HG03469 (cell line): ENCODE data around the gene PTX4.

Source experiments
- ATAC-seq: cut with Tn5 transposase; IDR thresholded peaks from one replicate; pipeline ENCODE4 v1.9.1; 2021; ENCODE audit warnings: mild to moderate bottlenecking, moderate library complexity, moderate number of reproducible peaks; ENCODE audit not compliant: unreplicated experiment

Gene PTX4

DNA sequence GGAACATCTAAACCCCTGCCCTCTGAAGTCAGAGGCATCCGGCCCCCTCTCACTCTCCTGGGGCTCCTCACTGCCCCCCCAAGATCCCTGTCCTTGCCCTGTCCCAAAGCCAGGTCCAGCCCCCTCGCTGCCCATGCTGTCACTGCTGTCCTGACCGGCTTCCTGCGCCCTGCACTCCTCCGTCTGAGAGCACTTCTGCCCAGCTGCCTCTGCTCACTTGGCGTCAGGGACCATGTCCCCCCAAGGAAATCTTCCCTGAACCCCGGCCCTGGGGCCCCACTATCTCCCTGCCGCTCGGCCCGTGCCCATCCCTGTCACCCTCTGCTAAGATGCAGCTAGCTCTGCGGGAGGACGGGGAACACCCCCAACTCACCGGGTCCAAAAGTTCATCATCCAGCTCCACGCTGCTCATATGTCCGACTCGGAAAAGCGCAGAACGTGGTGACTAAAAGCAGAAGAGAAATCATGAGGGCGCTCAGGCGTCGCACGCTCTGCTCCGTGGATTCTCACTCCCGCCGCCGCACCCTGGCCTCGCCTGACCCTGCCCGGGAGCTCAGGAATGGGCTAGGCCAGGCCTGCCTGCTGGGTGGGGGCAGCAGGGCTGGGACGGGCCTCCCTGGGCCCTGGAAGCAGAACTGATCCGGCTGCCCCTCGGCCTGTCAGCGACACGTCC lies 23.7 kb downstream of the PTX4 start:
- no peak for ATAC-seq

DNA sequence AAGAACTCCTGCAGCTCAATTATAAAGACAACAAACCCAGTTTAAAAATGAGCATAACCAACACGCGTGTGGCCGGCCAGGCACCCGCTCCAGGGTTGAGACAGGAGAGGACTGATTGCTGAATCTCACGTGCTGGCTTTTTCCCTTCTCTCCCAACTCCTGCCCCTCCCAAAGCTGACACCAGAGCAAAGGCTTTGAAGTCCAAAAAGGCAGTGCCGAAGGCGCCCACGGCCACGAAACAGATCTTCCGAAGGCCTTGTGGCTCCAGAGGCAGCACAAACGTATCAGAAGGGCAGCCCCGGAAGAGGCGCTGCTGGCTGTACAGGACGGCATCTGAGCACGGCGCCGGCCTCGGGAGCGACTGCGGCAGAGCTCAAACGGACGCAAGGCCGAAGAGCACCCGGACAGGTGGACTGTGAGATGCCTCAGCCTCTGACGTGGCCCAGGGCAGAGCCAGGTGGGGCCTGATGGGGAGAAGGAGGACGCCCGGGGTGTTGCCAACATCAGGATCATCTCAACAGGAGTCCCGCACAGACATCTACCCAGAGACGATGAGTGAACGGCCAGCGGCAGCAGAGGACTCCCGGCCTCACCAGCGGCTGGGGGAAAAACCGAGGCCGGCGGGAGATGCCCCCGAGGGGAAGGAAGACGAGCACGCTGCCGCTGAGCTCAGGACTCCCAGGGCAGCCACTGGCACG lies 24.4 kb downstream of the PTX4 start:
- no peak for ATAC-seq

DNA sequence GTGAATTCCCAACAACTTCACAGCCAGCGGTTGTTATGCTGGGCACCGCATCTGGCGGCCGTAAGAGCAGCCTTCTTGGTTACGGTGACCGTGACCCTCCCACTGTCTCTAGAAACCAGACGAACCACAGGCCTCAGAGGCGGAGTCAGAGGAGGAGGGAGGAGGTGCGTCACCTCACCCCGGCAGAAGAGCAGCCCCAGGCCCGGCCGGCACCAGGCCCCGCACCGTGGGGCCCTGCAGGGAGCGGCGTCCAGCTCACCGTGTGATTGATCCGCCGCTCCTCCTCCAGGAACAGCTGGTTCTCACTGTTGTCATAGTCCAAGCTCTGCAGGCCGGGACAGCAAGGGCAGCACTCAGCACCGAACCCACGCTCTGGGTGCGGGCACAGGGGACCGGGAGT lies 27.6 kb downstream of the PTX4 start:
- ATAC-seq = no peak

DNA sequence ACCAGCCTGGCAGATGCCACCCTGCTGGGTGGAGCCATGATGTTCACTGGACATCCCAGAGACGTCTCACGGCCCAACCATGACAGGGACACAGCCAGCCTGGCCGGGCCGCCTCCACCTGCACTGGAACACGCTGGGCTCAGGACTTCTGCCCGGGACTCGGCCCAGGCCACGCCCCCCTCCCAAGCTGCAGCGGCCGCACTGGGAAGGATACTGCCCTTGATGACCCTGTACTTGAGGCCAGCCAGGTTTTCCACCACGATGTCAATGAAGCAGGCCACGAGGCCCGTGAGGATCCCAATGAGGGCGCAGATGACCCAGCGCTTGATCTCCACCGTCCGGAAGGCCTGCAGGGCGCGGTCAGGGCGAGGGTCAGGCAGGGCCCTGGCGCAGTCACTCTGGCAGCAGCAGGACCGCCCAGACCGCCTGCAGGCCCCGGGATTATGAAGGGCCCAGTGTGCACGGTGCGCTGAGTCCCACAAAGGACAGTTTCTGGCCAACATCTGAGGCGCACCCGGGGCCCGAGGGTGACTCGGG lies 28.1 kb downstream of the PTX4 start:
- ATAC-seq = no peak

DNA sequence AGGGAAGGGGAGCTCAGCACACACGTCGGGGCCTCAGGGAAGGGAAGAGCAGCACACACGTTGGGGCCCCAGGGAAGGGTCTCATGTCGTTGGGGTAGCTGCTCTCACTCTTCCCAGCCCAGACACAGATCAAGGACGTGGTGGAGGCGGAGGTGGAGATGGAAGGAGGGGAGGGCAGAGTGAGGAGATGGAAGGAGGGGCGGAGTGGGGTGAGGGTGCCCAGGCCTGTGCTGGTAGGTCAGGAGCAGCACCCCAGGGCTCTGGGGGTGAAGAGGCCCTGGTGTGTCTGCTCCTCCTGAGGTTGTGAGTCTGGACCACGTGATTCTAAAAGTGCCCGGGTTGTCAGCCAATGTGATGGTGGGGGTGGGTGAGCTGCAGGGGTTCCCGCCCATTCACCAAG lies 28.8 kb downstream of the PTX4 start:
- no peak for ATAC-seq

DNA sequence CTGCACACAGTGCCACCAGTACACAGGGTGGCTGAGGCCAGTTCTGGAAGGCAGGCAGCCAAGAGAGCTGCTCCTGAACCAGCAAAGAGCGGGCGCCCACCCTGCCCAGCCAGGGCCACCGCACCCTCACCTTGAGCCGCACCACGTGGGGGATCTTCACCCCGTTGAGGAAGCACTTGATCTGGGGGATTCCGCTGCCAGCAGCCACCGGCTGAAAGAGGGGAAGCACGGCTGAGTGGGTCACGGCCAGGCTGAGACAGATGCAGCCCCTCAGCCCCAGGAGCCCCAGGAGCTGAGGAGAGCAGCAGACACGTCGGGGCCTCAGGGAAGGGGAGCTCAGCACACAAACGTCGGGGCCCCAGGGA lies 29.8 kb downstream of the PTX4 start:
- no peak for ATAC-seq

DNA sequence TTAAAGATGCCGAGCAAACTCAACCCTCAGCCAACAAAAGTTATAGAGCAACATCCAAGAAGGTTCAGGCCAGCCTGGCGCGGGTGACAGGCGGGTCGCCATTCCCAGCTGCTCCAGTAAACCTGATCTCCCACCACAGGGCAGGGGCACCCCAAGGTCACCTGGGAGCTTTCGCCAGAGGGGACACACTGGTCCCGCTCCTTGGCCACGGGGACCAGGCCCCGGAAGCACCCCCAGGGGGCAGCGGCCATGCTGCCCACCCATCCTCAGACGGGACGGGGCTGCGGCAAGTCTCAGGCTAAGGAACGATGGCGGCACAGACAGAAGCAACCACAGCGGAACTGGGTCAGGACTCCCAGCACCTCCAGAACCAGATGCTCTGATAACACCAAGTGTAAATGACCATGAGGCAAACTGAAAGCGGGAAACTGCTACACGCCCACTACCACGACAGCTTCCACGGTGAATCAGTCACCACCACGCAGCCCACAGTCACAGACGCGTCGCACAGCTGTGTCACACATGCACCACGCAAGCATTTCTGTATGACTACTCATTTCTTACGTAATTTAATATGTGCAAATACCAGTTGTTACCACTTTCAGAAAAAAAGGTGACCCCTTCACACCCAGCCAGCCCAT lies 30.3 kb downstream of the PTX4 start:
- no peak for ATAC-seq

DNA sequence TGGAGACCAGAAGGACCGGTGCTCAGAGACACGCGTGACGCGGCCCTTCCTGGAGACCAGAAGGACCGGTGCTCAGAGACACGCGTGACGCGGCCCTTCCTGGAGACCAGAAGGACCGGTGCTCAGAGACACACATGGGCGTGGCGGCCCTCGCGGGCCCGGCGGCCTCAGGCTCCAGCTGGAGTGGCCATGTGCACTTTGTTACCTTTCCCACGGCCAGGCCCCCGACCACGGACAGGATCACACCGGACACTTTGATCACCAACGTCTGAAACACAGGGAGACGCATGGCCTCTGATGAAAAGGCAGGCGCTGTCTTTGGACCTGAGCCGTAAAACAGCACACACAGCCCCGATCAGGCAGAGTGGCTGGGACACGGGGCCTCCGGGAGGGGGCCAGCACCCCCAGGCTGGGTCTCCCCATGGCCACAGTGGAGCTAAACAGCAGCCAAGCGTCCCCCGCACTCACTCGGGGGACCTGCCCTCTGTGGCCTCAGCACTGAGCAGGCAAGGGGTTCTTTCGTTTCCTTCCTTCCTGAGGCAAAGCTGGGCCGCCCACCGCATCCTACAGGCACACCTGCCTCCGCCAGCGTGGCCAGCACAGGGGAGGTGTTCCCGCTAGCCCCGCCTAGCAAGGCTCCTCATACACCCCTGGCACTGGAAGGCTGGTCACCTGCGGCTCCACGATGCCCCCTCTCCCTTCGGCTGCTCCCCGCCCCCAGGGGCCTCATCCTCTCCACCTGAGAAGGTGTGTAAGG lies 31.1 kb downstream of the PTX4 start:
- ATAC-seq = no peak

DNA sequence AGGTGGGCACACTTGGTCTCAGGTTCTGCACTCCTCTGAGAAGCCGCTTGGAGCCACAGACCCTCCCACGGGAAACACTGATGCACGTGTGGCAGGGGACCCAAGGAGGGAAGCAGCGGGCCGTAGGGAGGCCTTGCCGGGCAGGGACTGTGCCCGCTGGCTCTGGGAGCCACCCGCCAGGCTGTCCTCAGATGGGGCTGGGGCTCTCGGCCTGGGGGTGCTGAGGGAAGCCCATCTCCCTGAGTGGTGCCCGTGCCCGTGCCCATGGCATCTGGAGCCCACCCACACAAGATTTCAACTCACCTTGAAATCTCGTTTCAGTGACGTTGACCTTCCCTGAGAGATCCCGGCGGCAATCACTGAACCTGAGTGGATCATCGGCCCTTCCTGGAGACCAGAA lies 31.8 kb downstream of the PTX4 start:
- no peak for ATAC-seq

DNA sequence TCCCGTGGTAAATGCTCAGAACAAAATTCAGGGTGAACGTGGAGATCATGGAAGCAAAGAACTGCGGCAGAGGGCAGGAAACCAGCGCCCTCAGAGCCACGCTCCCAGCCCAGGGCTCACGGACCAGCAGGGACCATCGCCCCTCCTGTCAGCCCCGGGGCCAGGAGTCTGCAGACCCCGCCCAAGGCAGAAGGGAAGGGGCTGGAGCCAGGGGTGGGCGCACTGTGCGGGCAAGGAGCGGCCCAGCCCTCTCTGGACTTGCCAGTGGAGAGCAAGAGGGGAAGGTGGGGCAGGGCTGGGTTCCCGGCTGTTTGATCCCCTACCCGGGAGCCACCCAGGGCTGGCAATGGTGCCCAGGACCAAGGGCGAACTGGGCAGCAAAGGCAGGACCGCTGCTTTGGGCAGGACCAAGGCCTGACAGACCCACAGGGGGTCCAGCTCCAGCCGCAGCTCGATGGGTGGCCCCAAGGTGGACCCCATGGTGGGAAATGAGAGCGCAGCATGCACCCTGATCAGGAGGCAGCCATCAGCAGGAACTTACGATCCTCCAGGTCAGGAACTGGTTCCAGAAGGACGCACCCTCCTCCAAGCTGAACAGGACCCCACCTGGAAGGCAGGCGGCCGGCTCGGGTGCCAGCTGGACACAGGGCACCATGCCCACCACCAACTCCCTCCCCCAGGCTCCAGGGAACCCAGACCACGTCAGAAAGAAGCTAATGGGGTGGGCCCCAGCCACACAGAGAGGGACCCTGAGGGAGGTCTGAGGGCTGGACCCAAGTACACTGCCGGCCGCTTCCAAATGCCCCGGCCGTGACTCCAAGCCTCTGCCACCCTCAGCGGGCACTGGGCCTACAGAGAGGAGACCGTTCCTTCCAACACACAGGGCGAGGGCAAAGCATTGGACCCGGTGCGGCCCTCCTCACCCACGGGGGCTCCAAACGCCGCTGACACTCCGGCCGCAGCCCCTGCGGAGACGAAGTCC lies 33.3 kb downstream of the PTX4 start:
- ATAC-seq = no peak

DNA sequence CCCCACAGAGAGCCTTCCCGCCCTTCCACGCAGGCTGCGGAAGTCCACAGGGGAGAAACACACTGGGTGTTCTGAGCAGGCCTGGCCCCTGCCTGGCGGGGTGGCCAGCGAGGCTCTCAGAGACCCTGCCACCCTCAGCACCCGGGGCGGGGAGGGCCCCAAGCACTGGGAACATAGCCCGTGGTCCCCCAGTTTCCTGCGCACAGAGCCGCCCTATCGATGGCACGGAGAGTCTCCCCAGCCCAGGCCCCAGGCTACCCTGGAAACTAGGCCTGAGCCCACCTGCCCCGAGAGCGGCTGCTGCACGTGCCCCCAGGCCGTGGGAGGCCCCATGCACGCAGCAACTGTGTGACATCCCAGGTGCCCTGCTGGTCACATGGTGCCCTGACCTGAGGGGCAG lies 34.2 kb downstream of the PTX4 start:
- ATAC-seq = no peak

DNA sequence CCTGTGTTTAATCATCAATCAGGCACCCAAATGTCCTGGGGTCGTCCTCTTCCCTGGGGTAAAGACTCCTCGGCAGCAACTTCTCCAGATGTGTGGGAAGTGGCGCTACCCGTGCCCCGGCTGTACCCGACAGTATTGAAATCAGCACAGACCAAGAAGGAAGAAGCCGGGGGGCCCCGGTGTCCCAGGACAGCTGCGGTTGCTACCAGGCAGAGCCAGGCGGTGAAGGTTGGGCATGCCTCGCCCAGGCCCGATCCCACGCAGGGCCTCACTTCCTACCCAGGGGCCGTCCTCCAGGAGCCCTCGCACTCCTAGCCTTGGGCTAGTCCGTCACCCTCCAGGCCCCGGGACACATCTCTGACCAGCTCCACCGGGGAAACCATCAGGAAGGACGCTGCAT lies 35.4 kb downstream of the PTX4 start:
- ATAC-seq = no peak

DNA sequence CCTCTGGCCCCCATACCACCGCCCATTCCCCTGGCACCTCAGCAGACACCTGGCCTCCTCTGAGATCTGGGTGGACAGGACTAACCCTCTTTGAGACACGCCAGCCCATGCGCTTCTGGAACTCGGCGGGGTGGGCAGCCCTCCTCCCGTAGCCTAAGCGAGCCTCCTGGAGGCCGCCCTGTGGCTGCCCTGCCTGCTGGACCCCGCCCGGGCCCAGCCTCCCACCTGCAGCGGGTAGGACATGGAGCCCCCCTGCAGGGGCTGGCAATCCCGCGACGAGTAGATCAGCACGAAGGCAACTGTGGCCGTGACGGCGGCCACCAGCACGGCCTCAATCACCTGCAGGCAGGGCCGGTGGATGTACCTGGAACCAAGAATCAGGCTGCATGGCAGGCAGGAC lies 36.2 kb downstream of the PTX4 start:
- ATAC-seq = no peak

DNA sequence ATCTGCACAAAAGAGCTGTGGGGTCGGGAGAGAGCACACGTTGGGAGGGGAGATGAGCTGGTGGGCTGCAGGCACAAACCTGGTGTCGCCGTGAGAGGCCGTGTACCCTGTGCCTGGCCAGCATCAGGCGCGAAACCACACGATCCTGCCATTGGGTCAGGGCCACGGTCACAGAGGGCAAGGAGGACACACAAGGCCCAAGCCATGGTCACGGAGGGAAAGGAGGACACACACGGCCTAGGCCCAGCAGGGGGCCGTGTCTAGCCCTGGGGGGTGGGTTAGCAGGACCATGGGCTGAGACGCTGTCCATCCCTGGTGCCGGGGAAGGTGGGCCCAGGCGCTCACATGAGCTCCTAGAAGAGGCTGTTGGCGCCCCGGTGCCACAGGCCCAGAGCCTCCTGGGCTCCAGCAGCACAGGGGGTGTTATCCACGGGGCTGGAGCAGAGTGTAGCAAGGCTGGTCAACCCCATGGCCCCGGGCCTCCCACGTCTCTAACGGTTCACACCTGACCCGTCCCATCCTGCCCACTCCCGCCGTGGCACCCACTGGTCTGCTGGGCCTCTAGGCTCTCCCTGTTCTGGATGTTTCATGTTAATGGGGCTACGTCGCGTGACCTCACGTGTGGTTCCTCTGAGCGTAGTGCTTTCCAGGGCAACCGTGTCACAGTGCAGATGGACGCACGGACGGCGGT lies 36.9 kb downstream of the PTX4 start:
- no peak for ATAC-seq

DNA sequence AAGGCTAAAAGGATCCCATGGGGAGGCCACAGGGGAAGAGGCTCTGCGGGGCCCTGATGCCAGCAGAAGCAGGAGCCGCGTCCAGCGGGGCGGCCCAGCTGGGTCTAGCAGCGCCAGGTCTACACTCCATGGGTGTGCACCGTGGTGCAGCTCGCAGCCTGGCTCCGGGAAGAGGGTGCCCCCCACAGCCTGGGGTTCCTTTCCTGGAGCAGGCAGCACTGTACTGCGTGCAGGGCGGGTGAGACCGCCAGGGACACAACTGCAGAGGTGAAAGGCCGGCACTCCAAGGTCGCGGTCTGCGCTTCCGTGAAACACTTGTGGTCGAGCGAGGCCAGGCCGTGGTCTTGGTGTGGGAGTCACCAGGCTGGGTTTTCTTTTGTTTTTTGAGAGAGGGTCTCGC lies 37.9 kb downstream of the PTX4 start:
- ATAC-seq = no peak

DNA sequence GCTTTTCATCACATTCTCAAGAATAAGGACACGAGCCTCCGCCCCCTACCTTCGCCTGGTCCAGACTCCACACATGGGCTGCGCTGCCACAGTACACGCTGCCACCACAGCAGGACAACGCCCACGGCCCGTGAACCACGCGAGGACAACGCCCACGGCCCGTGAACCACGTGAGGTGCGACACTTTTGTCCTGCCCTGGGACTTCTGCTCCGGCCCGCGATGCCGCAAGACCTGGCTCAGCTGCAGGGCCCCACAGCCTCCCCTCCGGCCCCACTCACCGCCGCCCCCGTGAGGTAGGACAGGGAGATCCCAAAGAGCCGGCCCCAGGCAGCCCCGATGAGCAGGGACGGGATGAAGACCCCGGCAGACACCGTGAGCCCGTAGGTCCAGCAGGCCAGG lies 38.5 kb downstream of the PTX4 start:
- ATAC-seq = no peak

DNA sequence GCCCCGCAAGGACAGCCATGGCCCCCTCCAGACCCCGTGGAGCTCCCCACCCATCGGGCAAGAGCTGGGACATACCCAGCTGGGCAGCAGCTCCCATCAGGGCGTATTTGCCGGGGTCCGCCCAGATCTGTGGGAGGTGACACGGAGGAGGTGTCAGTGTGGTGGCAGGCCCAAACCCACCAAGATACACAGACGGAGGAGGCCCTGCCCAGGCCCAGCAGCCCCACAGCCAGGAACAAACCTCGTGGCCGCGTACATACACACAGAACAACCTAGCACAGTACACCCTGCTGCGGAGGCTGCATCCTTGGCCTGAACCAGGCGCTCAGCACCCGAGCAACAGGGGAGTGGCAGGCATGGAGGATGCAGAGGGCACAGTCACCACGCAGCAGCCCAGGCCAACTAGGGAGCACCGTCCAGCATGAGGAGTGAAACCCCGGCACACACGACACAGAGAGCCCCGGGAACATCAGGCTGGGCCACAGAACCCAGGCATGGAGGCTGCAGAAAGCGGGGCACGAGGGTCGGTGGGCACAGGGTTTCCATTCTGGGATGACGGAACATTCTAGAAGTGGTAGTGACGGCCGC lies 39.4 kb downstream of the PTX4 start:
- no peak for ATAC-seq

DNA sequence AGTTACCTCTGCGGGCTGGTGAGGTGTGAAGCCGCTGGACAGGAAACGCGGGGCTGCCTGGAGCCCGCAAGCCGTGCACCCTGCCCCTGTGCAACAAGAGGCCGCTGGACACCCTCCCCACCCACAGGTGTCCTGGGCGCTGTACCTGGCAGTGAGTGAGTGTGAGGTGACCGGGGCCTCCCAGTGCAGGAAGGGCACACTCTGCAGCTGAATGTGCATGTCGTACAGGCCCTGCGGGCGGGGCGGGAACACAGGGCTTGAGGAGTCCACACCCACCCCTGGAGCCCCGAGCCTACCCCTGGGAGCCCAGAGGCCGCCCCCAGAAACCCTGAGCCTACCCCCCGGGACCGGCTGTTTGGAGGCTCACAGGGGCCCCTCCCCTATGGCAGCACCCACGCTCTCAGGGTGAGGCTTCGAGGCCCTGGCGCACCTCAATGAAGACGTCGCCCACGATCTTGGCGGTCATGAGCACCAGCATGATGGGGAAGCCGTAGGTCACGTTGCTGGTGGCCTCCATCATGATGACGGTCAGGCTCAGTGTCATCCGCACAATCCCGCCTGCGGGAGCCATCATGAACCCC lies 40.1 kb downstream of the PTX4 start:
- ATAC-seq = no peak

DNA sequence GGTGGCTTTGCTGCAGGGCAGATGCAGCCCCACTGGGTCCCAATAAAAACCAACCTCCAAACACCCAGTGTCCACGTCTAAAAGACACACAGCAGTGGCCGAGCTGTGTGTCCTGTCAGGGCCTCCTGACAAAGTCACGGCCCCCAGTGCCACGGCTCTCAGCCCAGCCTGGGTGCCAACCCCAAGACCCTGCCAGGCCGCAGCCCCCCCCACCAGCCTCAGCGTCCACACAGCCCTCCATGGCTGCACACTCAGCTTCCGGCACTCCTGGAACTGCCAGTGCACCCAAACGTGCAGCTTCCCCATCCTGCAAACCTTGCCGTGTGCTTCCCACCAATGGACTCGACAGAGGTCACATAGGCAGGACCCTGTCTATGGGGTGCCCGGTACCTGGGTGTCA lies 40.8 kb downstream of the PTX4 start:
- ATAC-seq = no peak
